ENCODE results near the gene TRIM7.
"Not testable (repeated sequence)": the region's sequence is repeated elsewhere in the genome, so short reads cannot be mapped to it uniquely, and the experiment has no call there.

TRIM7 gene

GRCh38 chr5:181190711-181191525 lies 14.1 kb downstream of the TRIM7 start:
- DNase-seq = peak; percentile 28

- no peak for DNase-seq
Observed at GRCh38 chr5:181189962-181190710, 14.9 kb downstream of the TRIM7 start.

- no peak for DNase-seq
Observed at GRCh38 chr5:181189363-181189961, 15.5 kb downstream of the TRIM7 start.

GRCh38 chr5:181188700-181189362 lies 16.2 kb downstream of the TRIM7 start:
- peak; percentile 78 for DNase-seq

- DNase-seq = peak; percentile 81
Observed at GRCh38 chr5:181187500-181188213, 17.3 kb downstream of the TRIM7 start.

GRCh38 chr5:181186986-181187499 lies 18.0 kb downstream of the TRIM7 start:
- no peak for DNase-seq

GRCh38 chr5:181186022-181186421 lies 19.0 kb downstream of the TRIM7 start:
- no peak for DNase-seq

GRCh38 chr5:181185560-181185959 lies 19.4 kb downstream of the TRIM7 start:
- no peak for DNase-seq

- DNase-seq = no peak
Observed at GRCh38 chr5:181184845-181185216, 20.2 kb downstream of the TRIM7 start.

GRCh38 chr5:181182651-181183050 lies 22.3 kb downstream of the TRIM7 start:
- DNase-seq = no peak

- peak; percentile 63 for DNase-seq
Observed at GRCh38 chr5:181181650-181182565, 23.1 kb downstream of the TRIM7 start.

GRCh38 chr5:181177559-181177958 lies 27.4 kb downstream of the TRIM7 start:
- not testable (repeated sequence) for DNase-seq

GRCh38 chr5:181176254-181176952 lies 28.6 kb downstream of the TRIM7 start:
- DNase-seq = no peak

GRCh38 chr5:181173420-181174342 lies 31.3 kb downstream of the TRIM7 start:
- DNase-seq = peak; percentile 78

GRCh38 chr5:181173027-181173419 lies 32.0 kb downstream of the TRIM7 start:
- DNase-seq = no peak

- no peak for DNase-seq
Observed at GRCh38 chr5:181171782-181172181, 33.2 kb downstream of the TRIM7 start.

GRCh38 chr5:181170996-181171395 lies 34.0 kb downstream of the TRIM7 start:
- DNase-seq = peak; percentile 34

- no peak for DNase-seq
Observed at GRCh38 chr5:181170237-181170825, 34.7 kb downstream of the TRIM7 start.

Measured in fibroblast of skin of right quadriceps (primary cell).